ENCODE data around the gene LAYN.

- TF ChIP-seq CTCF (IDR thresholded peaks at IDR 0.05) (no peak), EP300 (IDR thresholded peaks at IDR 0.05) (no peak), POLR2AphosphoS5 (IDR thresholded peaks at IDR 0.05) (no peak)
Observed at GRCh38 chr11:111531136-111531535, 9.4 kb upstream of the LAYN start.

All from esophagus muscularis mucosa (tissue), 4 donors.